ENCODE measurements around the gene LRR1.

Gene LRR1

DNA sequence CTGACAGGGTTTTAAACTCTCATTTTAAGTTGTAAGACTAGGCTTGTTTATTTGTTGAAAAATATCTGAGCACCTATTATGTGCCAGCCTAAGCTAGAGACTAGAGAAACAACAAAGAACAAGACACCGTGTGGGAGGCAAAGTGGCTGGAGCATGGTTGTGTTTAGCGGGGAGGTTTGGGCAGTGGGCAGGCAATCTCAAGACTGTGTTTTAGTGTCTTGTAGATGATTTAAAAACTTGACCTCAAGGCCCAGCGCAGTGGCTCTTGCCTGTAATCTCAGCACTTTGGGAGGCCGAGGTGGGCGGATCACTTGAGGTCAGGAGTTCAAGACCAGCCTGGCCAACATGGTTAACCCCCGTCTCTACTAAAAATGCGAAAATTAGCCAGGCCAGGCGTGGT lies 13.9 kb downstream of the LRR1 start:
- no peak for TF ChIP-seq GATA3 (IDR thresholded peaks at IDR 0.05; ENCODE audit: low read depth, low read length)
- no peak for TF ChIP-seq GATA2 (IDR thresholded peaks at IDR 0.05; ENCODE audit: low read depth, low read length)

DNA sequence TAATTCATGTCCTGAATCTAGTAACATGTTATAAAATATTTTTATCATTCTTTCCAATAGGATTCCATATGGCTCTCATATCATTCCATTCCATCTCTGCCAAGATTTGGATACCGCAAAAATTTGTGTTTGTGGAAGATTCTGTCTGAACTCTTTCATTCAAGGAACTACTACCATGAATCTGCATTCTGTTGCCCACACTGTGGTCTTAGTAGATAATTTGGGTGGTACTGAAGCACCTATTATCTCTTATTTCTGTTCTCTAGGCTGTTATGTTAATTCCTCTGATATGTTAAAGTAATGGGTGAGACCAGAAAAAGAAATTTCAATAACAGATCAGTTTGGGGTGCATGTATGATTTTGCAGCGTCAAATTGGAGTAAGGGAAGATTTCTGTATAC lies 15.5 kb downstream of the LRR1 start:
- TF ChIP-seq GATA3 (IDR thresholded peaks at IDR 0.05; ENCODE audit: low read depth, low read length) (no peak), GATA2 (IDR thresholded peaks at IDR 0.05; ENCODE audit: low read depth, low read length) (no peak)

DNA sequence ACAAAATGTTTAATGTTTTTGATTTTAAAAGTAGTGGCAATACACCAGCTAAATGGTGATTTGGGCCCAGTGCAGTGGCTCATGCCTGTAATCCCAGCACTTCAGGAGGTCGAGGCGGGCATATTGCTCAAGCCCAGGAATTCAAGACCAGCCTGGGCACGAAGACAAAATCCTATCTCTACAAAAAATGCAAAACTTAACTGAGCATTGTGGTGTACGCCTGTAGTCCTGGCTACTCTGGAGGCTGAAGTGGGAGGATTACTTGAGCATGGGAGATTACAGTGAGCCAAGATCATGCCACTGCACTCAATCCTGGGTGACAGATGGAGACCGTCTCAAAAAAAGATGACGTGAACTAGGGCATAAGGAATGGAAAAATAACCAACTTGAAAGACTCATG lies 17.0 kb downstream of the LRR1 start:
- TF ChIP-seq GATA2 (IDR thresholded peaks at IDR 0.05; ENCODE audit: low read depth, low read length) (no peak), GATA3 (IDR thresholded peaks at IDR 0.05; ENCODE audit: low read depth, low read length) (no peak)

DNA sequence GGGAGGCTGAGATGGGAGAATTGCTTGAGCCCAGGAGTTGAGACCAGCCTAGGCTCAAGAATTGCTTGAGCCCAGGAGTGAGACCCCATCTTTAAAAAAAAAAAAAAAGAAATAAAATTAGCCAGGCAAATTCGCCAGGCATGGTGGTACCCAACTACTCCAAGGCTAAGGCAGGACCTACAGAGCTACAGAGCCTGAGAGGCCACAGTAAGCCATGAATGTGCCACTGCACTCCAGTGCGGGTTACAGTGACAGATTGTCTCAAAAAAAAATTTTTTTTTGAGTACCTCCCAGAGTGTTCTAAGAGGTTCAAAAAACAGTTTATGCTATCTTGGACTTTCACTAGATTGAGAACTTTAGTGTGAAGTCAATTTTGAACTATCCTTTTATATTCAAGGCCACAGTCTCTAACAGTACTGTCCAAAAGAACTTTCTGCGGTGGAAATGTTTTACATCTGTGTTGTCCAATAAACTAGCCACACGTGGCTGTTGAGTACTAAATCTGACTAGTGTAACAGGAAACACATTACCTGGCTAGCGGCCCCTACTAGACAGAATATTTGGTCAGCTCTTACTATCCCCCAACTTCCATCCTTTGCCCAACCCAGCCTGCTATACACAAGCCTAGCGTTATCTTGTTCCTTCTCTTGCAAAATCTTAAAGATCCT lies 19.2 kb downstream of the LRR1 start:
- TF ChIP-seq GATA3 (IDR thresholded peaks at IDR 0.05; ENCODE audit: low read depth, low read length), result no peak
- no peak for TF ChIP-seq GATA2 (IDR thresholded peaks at IDR 0.05; ENCODE audit: low read depth, low read length)

DNA sequence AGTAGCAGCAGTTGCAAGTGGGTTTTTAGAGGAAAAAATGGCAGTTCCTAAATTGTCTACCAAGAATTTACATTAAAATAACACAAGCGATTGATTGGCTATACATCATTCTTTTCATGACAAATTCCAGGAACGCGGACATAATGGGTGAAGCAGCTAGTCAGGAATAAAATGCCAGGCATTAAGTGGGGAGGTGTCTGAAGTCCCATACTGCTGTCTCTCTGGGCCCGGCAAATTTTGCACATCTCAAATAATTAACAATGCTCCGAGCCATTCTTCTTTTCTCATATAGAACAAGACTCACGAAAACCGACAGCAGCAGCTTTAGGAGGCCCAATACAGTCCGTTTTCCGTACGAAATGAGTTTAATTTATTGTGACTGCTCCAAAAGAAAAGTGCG lies 21.0 kb downstream of the LRR1 start:
- TF ChIP-seq GATA2 (IDR thresholded peaks at IDR 0.05; ENCODE audit: low read depth, low read length) (no peak), GATA3 (IDR thresholded peaks at IDR 0.05; ENCODE audit: low read depth, low read length) (no peak)

DNA sequence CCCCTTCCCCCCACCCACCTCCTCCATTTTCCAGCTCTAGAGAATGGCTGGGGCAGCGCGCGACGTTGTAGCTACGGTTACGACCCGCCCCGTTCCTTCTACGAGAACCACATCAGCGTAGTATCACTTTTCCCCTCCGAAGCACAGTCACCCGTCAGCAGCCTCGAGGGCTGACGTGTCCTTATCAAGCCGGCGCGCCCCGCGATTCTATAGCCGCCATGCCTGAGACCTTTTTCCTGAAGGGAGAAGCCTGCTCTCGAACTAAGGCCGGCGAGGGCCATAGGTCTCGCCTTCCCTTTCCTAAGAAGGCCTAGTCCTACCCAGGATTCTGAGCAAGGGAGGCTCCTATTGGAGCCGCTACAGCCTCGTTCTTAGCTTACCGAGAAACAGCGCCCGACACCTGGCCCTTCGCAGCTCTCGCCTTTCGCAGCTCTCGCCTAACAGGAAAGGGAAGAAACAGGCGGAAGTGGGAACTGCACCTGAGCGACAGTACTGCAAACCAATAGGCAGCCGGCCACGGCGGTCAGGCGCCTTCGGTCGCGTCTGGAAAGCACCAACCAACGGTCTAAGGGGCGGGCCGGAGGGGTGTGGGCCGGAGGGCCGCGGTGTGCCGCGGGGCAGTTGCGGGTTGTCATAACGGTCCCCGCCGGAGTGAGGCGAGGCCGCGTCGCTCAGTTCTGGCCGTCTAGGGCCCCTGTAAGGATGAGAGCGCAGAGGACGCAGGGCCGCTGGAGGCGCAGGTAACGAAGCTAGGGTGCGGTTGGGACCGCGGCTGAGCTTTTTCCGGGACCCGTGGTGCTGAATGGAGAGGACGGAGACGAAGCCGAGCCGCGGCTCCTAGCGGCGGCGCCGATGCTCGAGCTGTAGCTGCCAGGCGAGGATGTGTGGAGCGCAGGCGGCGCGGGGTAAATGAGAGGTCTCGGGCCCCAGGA lies 21.7 kb downstream of the LRR1 start, which contains the start of the genes MGAT2 and RPL36AL:
Gene MGAT2 (plus strand): TSS at position 618 of the 932 bp plus-strand sequence. CDS start 470 bp downstream, outside the sequence.
Gene RPL36AL (minus strand): TSS at position 445 of the 932 bp plus-strand sequence. CDS start 1,522 bp downstream, outside the sequence.
- TF ChIP-seq GATA3 (IDR thresholded peaks at IDR 0.05; ENCODE audit: low read depth, low read length) (no peak), GATA2 (IDR thresholded peaks at IDR 0.05; ENCODE audit: low read depth, low read length) (no peak)

DNA sequence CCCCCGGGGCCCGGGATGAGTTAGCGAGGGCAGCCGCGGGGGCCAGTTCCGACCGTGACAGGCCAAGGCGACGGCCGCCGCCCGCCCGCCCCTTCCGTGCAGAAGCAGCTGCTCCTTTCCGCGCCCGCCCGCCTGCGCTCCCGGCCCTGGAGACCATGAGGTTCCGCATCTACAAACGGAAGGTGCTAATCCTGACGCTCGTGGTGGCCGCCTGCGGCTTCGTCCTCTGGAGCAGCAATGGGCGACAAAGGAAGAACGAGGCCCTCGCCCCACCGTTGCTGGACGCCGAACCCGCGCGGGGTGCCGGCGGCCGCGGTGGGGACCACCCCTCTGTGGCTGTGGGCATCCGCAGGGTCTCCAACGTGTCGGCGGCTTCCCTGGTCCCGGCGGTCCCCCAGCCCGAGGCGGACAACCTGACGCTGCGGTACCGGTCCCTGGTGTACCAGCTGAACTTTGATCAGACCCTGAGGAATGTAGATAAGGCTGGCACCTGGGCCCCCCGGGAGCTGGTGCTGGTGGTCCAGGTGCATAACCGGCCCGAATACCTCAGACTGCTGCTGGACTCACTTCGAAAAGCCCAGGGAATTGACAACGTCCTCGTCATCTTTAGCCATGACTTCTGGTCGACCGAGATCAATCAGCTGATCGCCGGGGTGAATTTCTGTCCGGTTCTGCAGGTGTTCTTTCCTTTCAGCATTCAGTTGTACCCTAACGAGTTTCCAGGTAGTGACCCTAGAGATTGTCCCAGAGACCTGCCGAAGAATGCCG lies 22.6 kb downstream of the LRR1 start:
- no peak for TF ChIP-seq GATA2 (IDR thresholded peaks at IDR 0.05; ENCODE audit: low read depth, low read length)
- no peak for TF ChIP-seq GATA3 (IDR thresholded peaks at IDR 0.05; ENCODE audit: low read depth, low read length)

DNA sequence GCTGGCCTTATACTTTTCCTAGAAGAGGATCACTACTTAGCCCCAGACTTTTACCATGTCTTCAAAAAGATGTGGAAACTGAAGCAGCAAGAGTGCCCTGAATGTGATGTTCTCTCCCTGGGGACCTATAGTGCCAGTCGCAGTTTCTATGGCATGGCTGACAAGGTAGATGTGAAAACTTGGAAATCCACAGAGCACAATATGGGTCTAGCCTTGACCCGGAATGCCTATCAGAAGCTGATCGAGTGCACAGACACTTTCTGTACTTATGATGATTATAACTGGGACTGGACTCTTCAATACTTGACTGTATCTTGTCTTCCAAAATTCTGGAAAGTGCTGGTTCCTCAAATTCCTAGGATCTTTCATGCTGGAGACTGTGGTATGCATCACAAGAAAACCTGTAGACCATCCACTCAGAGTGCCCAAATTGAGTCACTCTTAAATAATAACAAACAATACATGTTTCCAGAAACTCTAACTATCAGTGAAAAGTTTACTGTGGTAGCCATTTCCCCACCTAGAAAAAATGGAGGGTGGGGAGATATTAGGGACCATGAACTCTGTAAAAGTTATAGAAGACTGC lies 23.4 kb downstream of the LRR1 start:
- TF ChIP-seq GATA3 (IDR thresholded peaks at IDR 0.05; ENCODE audit: low read depth, low read length) (no peak), GATA2 (IDR thresholded peaks at IDR 0.05; ENCODE audit: low read depth, low read length) (no peak)

DNA sequence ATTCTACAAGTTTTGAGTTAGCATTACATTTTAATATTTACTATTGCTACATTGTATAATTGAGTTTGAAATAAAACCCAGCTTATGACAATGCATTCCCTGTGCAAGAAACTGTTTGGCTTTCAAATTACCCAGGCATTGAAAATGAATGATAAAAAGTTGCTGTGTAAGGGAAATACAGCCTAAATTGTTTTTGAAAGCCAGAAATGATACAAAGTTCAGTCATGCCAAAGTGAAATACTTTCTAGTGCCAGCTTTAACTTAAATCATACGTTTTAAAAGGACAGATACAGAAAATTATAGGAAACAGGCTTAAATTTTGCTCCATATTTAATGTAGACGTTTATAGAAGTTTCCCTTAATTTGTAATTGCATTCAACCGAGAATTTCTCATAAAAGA lies 24.6 kb downstream of the LRR1 start:
- TF ChIP-seq GATA2 (IDR thresholded peaks at IDR 0.05; ENCODE audit: low read depth, low read length), result no peak
- no peak for TF ChIP-seq GATA3 (IDR thresholded peaks at IDR 0.05; ENCODE audit: low read depth, low read length)

DNA sequence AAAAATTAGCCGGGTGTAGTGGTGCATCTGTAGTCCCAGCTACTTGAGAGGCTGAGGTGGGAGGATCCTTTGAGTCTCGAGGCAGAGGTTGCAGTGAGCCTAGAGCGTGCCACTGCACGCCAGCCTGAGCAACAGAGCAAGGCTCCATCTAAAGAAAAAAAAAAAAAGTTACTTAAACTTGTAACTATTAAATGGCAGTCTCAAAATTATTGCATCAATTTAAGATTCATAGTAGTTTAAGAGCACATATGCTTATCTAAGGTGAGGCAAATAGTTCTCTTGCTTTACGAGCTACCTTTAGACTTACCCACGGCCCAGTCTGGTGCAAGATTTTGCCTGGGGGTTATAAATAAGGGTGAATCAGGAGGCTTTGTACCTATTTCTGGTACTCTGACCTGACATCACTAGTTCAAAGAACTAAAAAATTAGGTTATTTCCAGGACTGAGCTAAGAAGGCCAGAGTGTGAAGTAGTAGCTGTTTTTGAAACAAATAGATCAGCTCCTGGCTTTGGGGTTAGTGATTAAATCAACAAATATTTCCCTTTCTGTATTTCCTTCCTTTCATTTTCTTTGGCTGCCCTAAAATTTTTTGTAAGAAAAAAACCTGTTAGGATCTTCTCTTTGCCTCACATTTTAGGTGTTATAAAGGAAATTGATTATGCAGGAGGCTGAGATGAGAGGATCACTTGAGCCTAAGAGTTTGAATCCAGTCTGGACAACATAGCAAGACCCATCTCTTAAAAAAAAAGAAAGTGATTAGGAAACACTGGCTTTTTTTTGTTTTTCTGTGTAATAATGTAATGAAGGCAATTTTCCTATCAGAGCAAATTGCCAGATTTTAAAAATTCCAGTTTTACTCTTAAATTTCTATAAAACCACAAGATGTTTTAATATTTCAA lies 25.4 kb downstream of the LRR1 start:
- TF ChIP-seq GATA2 (IDR thresholded peaks at IDR 0.05; ENCODE audit: low read depth, low read length) (no peak), GATA3 (IDR thresholded peaks at IDR 0.05; ENCODE audit: low read depth, low read length) (no peak)

DNA sequence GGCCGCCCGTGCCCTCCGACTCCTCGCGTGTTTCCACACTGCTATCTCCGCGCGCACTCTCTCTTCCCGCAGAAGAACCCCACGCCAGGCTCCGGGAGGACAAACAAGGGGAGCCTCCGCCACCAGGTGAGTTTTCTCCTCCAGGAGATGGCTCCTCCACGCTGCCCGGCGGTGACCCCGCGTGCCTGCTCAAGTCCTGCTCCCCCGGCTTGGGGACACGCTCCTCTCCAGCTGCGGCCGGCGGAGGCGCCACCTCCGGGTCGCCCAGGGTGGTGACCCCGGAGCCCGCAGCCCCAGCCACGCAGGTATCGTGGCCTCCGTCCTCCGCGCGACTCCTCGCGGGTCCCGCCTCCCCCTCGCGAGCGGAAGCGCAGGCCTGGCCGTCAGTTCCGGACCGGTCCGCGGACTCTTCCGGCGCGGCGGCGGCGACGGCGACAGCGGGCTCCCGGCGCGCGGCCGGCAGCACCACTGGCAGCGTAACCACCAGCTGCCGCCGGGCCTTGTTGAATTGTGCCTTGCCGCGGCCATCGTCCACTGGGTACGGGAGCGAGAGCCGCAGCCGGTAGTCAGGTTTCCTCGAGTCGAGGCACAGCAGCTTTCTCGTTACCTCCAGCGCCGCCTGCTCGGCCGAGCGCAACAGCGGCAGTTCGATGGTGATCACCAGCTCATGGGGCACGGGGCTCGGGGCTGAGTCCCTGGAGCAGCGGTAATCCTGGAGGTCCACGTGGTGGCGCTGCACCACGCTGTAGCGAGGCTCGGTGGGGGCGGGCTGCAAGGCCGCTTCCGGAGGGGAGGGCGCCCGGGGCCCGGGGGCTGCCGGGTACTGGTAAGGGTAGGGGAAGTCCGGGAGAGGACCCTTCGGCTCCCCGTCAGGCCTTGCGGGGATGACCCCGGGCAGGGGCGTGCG lies 35.2 kb downstream of the LRR1 start:
- no peak for TF ChIP-seq GATA2 (IDR thresholded peaks at IDR 0.05; ENCODE audit: low read depth, low read length)
- TF ChIP-seq GATA3 (IDR thresholded peaks at IDR 0.05; ENCODE audit: low read depth, low read length), result no peak

Data from SH-SY5Y (cell line).